GM12878 (cell line): Measurements from ENCODE around the gene RBM44.

Experiments used
- CEBPB ChIP-seq, 2 experiments: fragments of 150-350 bp in 1 of 2; IDR thresholded peaks; 2 replicates each; pipeline ENCODE4 v1.6.1; 2012 to 2014; ENCODE audit warnings: low read depth in 2 of 2, low read length in 2 of 2, borderline replicate concordance in 1 of 2, inconsistent platforms in 1 of 2
- EZH2 ChIP-seq: IDR thresholded peaks from 2 replicates; pipeline ENCODE4 v1.6.1; 2012; ENCODE audit warnings: low read depth, mild to moderate bottlenecking, control low read depth, inconsistent platforms, low read length, borderline replicate concordance; ENCODE audit not compliant: control insufficient read depth
- NFIC ChIP-seq: IDR thresholded peaks from 2 replicates; pipeline ENCODE4 v1.6.1; 2012; ENCODE audit warnings: low read depth, mild to moderate bottlenecking, inconsistent platforms, low read length, moderate library complexity
- POLR2A ChIP-seq: IDR thresholded peaks from 2 replicates; pipeline ENCODE4 v1.6.1; 2011; ENCODE audit warnings: low read depth, mild to moderate bottlenecking, low read length
- POLR2AphosphoS5 ChIP-seq: IDR thresholded peaks from 2 replicates; pipeline ENCODE4 v1.6.1; 2011; ENCODE audit warnings: mild to moderate bottlenecking, low read length, inconsistent platforms
- PRDM15 ChIP-seq: fragments of 450-650 bp; formaldehyde crosslinking; IDR thresholded peaks from 2 replicates; pipeline ENCODE4 v1.4.0; 2020; ENCODE audit warnings: mild to moderate bottlenecking, moderate library complexity
- RUNX3 ChIP-seq: IDR thresholded peaks from 2 replicates; pipeline ENCODE4 v1.6.1; 2012; ENCODE audit warnings: low read length, inconsistent platforms
- SIX5 ChIP-seq: IDR thresholded peaks from 2 replicates; pipeline ENCODE4 v1.6.1; 2011; ENCODE audit warnings: mild to moderate bottlenecking, low read depth, low read length, moderate library complexity; ENCODE audit not compliant: severe bottlenecking
- SKIL ChIP-seq: fragments of 450-650 bp; IDR thresholded peaks from 2 replicates; pipeline ENCODE4 v1.6.1; 2017; ENCODE audit warnings: mild to moderate bottlenecking, low read depth, inconsistent platforms; ENCODE audit not compliant: poor library complexity, severe bottlenecking
- SMC3 ChIP-seq: IDR thresholded peaks from 2 replicates; pipeline ENCODE4 v1.6.1; 2011; ENCODE audit warnings: low read length, improper control_type of control experiment, borderline replicate concordance
- TAF1 ChIP-seq: IDR thresholded peaks from 2 replicates; pipeline ENCODE4 v1.6.1; 2011; ENCODE audit warnings: mild to moderate bottlenecking, low read depth, low read length, borderline replicate concordance
- TF ChIP-seq, protein P1 (sequence below), 3 experiments: IDR thresholded peaks in 2 of 3; conservative IDR thresholded peaks in 1 of 3; 2 replicates each; pipeline ENCODE4 v1.5.1; 2011; ENCODE audit warnings: low read depth in 3 of 3, low read length in 3 of 3, mild to moderate bottlenecking in 3 of 3, control low read depth in 2 of 3, moderate library complexity in 2 of 3, inconsistent platforms in 1 of 3, mixed read lengths in 1 of 3; ENCODE audit not compliant: control insufficient read depth in 2 of 3, insufficient read depth in 1 of 3; ENCODE audit errors: extremely low read depth in 1 of 3

DNA sequence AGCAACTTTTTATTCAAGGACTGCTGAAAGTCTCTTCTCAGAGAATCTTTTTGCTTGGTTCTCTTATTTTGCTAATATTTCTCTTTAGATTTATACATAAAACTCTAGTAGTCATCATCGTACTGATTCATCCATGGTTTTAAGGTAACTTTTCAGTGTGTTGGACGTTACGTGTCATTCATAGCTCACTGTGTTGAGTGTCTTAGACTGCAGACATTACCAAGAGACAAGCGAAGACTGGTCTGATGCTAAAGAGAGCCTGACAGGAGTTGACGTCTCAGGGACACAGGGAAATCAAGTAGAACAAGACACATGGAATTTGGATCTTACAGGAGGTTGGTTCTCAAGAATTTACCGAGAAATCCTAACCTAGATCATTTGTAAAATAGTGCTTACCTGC, 25.5 kb downstream of the RBM44 start:
- TF ChIP-seq SMC3: no peak
- TF ChIP-seq EZH2: no peak
- no peak for TF ChIP-seq SKIL
- no peak for TF ChIP-seq TAF1
- TF ChIP-seq PRDM15: no peak
- TF ChIP-seq POLR2AphosphoS5: no peak
- TF ChIP-seq, protein P1, sequence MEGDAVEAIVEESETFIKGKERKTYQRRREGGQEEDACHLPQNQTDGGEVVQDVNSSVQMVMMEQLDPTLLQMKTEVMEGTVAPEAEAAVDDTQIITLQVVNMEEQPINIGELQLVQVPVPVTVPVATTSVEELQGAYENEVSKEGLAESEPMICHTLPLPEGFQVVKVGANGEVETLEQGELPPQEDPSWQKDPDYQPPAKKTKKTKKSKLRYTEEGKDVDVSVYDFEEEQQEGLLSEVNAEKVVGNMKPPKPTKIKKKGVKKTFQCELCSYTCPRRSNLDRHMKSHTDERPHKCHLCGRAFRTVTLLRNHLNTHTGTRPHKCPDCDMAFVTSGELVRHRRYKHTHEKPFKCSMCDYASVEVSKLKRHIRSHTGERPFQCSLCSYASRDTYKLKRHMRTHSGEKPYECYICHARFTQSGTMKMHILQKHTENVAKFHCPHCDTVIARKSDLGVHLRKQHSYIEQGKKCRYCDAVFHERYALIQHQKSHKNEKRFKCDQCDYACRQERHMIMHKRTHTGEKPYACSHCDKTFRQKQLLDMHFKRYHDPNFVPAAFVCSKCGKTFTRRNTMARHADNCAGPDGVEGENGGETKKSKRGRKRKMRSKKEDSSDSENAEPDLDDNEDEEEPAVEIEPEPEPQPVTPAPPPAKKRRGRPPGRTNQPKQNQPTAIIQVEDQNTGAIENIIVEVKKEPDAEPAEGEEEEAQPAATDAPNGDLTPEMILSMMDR (IDR thresholded peaks at IDR 0.05 in 2 of 3, conservative IDR thresholded peaks at IDR 0.05 in 1 of 3; ENCODE audit: control insufficient read depth in 2 of 3, extremely low read depth in 1 of 3, insufficient read depth in 1 of 3, low read depth in 3 of 3, low read length in 3 of 3): no peak
- TF ChIP-seq POLR2A: no peak
- no peak for TF ChIP-seq CEBPB (IDR thresholded peaks at IDR 0.05; ENCODE audit: borderline replicate concordance in 1 of 2, low read depth in 2 of 2, low read length in 2 of 2)
- no peak for TF ChIP-seq SIX5
- no peak for TF ChIP-seq RUNX3
- TF ChIP-seq NFIC: no peak
